ENCODE data around the gene ABCB11.
"Not testable (repeated sequence)": the region's sequence is repeated elsewhere in the genome, so short reads cannot be mapped to it uniquely, and the experiment has no call there.

Gene ABCB11

DNA sequence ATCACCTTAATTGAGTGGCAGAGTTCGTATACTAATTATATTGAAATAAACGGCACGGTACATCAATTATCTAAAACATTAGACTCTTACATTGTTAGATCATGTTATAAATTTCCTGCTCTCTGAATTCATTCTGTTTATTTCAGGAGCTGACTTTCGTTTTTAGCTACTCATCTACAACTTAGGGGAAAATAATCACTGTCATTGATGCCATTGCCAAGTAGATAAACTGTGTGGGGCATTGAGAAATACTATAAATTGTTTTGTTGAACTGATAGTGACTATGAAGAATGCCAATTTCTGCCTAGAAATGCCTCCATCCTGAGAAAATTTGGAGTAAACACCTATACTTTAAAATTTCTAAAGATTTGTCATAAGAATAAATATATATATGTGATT is 17.5 kb downstream of the ABCB11 start:
- Histone ChIP-seq H3K79me2 (no peaks in the 10 kb centered on the region), H3K4me3 (ENCODE audit: low read depth, low read length) (no peak overlapping the region), H2AFZ (no peak overlapping the region), H3K36me3 (ENCODE audit: control insufficient read depth, insufficient read depth, low read length) (no peaks in the 10 kb centered on the region), H3K27me3 (ENCODE audit: control insufficient read depth, insufficient read depth, low read length) (no peaks in the 10 kb centered on the region), H3K27ac (no peak overlapping the region), H3K4me2 (ENCODE audit: low read length) (no peak overlapping the region), H3K9ac (no peak overlapping the region), H3K9me3 (ENCODE audit: control insufficient read depth, low read length) (no peaks in the 10 kb centered on the region), H3K4me1 (no peaks in the 10 kb centered on the region)
- TF ChIP-seq, protein P1, sequence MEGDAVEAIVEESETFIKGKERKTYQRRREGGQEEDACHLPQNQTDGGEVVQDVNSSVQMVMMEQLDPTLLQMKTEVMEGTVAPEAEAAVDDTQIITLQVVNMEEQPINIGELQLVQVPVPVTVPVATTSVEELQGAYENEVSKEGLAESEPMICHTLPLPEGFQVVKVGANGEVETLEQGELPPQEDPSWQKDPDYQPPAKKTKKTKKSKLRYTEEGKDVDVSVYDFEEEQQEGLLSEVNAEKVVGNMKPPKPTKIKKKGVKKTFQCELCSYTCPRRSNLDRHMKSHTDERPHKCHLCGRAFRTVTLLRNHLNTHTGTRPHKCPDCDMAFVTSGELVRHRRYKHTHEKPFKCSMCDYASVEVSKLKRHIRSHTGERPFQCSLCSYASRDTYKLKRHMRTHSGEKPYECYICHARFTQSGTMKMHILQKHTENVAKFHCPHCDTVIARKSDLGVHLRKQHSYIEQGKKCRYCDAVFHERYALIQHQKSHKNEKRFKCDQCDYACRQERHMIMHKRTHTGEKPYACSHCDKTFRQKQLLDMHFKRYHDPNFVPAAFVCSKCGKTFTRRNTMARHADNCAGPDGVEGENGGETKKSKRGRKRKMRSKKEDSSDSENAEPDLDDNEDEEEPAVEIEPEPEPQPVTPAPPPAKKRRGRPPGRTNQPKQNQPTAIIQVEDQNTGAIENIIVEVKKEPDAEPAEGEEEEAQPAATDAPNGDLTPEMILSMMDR (IDR thresholded peaks at IDR 0.05): no peak

GRCh38 chr2:169012812-169013627 is 18.1 kb downstream of the ABCB11 start:
- Histone ChIP-seq H3K36me3 (ENCODE audit: control insufficient read depth, insufficient read depth, low read length) (no peaks in the 10 kb centered on the region), H3K27me3 (ENCODE audit: control insufficient read depth, insufficient read depth, low read length) (no peaks in the 10 kb centered on the region), H3K27ac (no peak overlapping the region), H2AFZ (no peak overlapping the region), H3K4me1 (no peaks in the 10 kb centered on the region), H3K9ac (no peak overlapping the region), H3K79me2 (no peaks in the 10 kb centered on the region), H3K4me3 (ENCODE audit: low read depth, low read length) (no peak overlapping the region), H3K9me3 (ENCODE audit: control insufficient read depth, low read length) (no peaks in the 10 kb centered on the region), H3K4me2 (ENCODE audit: low read length) (no peak overlapping the region)
- TF ChIP-seq, protein P1 (IDR thresholded peaks at IDR 0.05): no peak

DNA sequence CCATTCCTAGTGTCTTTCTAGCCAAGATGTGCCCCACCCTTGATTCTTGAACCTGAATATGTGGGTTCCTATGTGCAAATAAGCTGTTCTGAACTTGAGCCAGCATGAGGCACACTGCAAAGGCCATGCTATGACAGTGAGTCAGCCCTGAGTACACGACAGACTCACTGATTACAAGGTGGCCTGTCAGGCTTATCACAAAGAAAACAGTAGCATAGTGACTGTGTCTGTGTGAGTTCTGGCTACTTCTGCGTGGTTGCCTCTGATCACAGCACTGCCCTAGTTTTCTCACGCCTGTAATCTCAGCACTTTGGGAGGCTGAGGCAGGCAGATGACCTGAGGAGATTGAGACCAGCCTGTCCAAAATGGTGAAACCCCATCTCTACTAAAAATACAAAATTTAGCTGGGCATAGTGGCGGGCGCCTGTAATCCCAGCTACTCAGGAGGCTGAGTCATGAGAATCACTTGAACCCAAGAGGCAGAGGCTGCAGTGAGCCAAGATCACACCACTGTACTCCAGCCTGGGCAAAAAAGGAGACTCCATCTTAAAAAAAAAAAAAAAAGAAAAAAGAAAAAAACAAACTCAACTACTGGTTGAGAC is 18.8 kb downstream of the ABCB11 start:
- not testable (repeated sequence) for H3K9ac ChIP-seq; H3K4me1 ChIP-seq; H3K4me2 ChIP-seq (ENCODE audit: low read length); H2AFZ ChIP-seq; H3K27me3 ChIP-seq (ENCODE audit: control insufficient read depth, insufficient read depth, low read length); H3K79me2 ChIP-seq; H3K4me3 ChIP-seq (ENCODE audit: low read depth, low read length); H3K36me3 ChIP-seq (ENCODE audit: control insufficient read depth, insufficient read depth, low read length); H3K9me3 ChIP-seq (ENCODE audit: control insufficient read depth, low read length); H3K27ac ChIP-seq

GRCh38 chr2:169011698-169012097 is 19.4 kb downstream of the ABCB11 start:
- no peaks in the 10 kb centered on the region for H3K4me1 ChIP-seq
- no peak overlapping the region for H3K27ac ChIP-seq
- H2AFZ ChIP-seq: no peak overlapping the region
- H3K27me3 ChIP-seq (ENCODE audit: control insufficient read depth, insufficient read depth, low read length): no peaks in the 10 kb centered on the region
- no peaks in the 10 kb centered on the region for H3K79me2 ChIP-seq
- no peaks in the 10 kb centered on the region for H3K9me3 ChIP-seq (ENCODE audit: control insufficient read depth, low read length)
- no peaks in the 10 kb centered on the region for H3K36me3 ChIP-seq (ENCODE audit: control insufficient read depth, insufficient read depth, low read length)
- no peak overlapping the region for H3K4me3 ChIP-seq (ENCODE audit: low read depth, low read length)
- H3K4me2 ChIP-seq (ENCODE audit: low read length): no peak overlapping the region
- TF ChIP-seq, protein P1 (IDR thresholded peaks at IDR 0.05): no peak
- no peak overlapping the region for H3K9ac ChIP-seq

DNA sequence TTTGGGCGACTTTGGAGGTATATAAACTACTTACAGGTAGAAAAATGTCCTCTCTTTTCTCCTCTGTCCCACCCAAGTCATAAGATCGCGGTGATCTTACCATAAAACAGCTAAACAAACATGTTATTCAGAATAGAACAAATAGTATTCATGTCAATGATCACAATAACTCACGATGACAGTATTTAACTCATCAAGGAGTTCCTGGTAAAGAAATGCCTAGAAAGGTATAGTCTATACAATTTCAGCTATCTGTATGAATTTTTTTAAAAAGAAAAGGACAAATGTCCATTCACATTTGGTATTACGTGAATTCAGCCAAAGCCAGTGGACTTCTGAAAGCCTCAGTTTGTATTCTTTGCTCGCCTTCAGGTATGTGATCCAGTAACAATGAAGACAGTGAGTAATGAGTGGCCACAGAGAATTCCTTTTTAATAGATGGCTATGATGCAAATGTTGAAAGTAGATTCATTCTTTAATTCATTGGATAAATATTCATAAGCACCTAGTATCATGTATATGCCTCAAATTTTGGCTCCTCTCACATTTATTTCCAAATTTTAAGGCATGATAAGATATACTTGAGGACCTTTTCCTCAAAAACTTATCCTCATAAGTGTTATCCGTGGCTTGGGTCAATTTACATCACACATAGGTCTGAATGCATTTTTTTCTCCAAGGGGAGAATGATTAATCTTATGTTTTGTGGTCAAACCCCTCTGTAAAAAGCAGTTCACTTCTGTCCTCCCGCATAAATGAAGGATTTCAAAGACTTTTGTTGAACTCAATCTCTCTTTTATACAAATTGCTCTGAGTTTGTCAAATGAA is 20.3 kb downstream of the ABCB11 start:
- H3K36me3 ChIP-seq (ENCODE audit: control insufficient read depth, insufficient read depth, low read length): no peaks in the 10 kb centered on the region
- no peaks in the 10 kb centered on the region for H3K79me2 ChIP-seq
- no peak overlapping the region for H3K4me3 ChIP-seq (ENCODE audit: low read depth, low read length)
- TF ChIP-seq, protein P1 (IDR thresholded peaks at IDR 0.05): no peak
- no peak overlapping the region for H3K4me2 ChIP-seq (ENCODE audit: low read length)
- no peak overlapping the region for H3K27ac ChIP-seq
- H3K4me1 ChIP-seq: no peaks in the 10 kb centered on the region
- no peak overlapping the region for H2AFZ ChIP-seq
- H3K9me3 ChIP-seq (ENCODE audit: control insufficient read depth, low read length): no peaks in the 10 kb centered on the region
- H3K27me3 ChIP-seq (ENCODE audit: control insufficient read depth, insufficient read depth, low read length): no peaks in the 10 kb centered on the region
- no peak overlapping the region for H3K9ac ChIP-seq

Measured in parathyroid adenoma (tissue), 2 donors.